ENCODE measurements around the gene RHCG. TPM values are rescaled to one million over a fixed set of nuclear protein-coding genes. Genes with fewer than 3 reads are reported as not detected.

RHCG gene
- total and polyA plus RNA-seq, 2 experiments from 2014 or later = not detected

DNA sequence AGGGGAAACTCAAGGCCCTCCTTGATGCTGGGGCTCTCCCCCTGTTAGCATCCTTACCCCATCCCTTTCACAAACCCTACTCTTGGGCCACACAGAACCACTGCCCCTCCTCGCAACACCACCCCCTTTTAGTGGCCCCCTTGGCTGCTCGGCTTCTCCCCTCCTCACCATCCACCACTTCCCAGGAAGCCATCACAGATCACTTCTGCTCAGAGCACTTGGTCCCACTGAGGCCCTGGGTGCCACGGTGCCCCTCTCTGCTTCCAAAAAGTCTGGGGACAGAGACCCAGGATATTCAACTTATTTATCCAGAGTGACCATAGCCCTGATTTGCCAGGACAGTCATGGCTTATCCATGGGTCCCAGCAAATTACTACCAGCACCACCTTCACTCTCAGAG, 2.4 kb downstream of the RHCG start:
- in situ Hi-C loops (cut with MboI) = no loop called here
- 42 to 49% methylated on average over 3 of the region's 3 CpGs for WGBS, 2 experiments (ENCODE audit: low coverage in 1 of 2, low lambda C conversion rate in 2 of 2, missing lambda C conversion rate in 2 of 2)
- no peak overlapping the region for H3K9ac ChIP-seq

DNA sequence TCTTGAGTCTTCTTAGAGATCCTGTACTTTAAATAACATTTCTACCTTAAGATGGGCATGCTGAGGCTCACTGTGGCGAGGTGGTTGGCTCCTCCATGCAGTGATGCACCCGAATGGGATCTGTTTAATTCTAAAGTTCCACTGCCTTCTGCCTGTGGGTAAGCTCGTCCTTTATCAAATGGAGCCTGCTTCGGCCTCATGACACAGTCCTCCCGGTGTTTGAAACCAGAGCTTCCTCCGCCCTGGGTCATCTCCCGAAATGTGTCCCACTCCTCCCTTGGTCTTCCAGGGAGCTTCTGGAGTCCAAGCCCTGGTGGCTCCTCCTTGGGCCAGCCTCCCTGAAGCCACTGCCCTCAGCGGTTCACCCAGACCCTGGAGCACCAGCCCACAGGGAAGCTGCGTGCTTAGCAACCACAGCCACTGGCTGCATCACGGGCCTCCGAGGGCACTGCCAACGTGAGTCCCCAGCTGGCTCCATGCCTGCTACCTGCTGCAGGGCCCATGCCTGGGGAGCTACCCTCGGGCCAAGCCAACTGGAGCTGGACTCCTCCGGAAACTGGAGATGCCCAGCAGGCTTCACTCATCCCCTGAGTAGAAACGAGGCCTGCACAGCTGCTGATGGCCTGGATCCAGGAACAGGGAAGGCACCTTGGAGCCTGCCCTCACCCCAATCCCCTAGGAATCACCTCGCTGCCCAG, 3.3 kb downstream of the RHCG start:
- H4K20me1 ChIP-seq (ENCODE audit: insufficient read depth) = no peaks in the 10 kb centered on the region
- H3K9me2 ChIP-seq (ENCODE audit: insufficient read depth) = no peaks in the 10 kb centered on the region
- no peak overlapping the region for H2AFZ ChIP-seq
- no peaks in the 10 kb centered on the region for H3K9me3 ChIP-seq (ENCODE audit: low read depth)
- H3K79me2 ChIP-seq (ENCODE audit: insufficient read depth) = no peaks in the 10 kb centered on the region
- H3K9ac ChIP-seq = no peak overlapping the region
- no peak for DNase-seq
- no peak overlapping the region for H3K27ac ChIP-seq
- H3K4me1 ChIP-seq (ENCODE audit: insufficient read depth) = 0 out of 2 replicates have a peak, but pooled peaks cover 2% of the 10 kb centered on the region
- H3K4me2 ChIP-seq (ENCODE audit: unreplicated experiment) = no peak overlapping the region
- H3K27me3 ChIP-seq (replicated peaks; ENCODE audit: insufficient read depth) = peaks cover 62% of the 10 kb centered on the region
- 41 to 44% methylated on average over 16 of the region's 16 CpGs for WGBS, 2 experiments (ENCODE audit: low coverage in 1 of 2, low lambda C conversion rate in 2 of 2, missing lambda C conversion rate in 2 of 2)
- in situ Hi-C loops (cut with MboI) = no loop called here
- H3F3A ChIP-seq (ENCODE audit: insufficient read depth) = peaks cover 12% of the 10 kb centered on the region
- no peak overlapping the region for H3K4me3 ChIP-seq
- no peak for TF ChIP-seq EZH2 (IDR thresholded peaks at IDR 0.05; ENCODE audit: insufficient read depth, poor library complexity, severe bottlenecking)
- no peak for TF ChIP-seq EZH2phosphoT487 (IDR thresholded peaks at IDR 0.05; ENCODE audit: insufficient read depth, low read depth)
- no peaks in the 10 kb centered on the region for H3K36me3 ChIP-seq (ENCODE audit: low read depth)

More for the DNA sequence above, 2.4 kb downstream of the RHCG start:
- H3K4me3 ChIP-seq = no peak overlapping the region
- peaks cover 8% of the 10 kb centered on the region; the same call in 1 of the 2 replicates for H3K4me1 ChIP-seq (ENCODE audit: insufficient read depth)
- no peaks in the 10 kb centered on the region for H3K9me3 ChIP-seq (ENCODE audit: low read depth)
- H3K27ac ChIP-seq = no peak overlapping the region
- no peaks in the 10 kb centered on the region for H4K20me1 ChIP-seq (ENCODE audit: insufficient read depth)
- no peak for TF ChIP-seq EZH2phosphoT487 (IDR thresholded peaks at IDR 0.05; ENCODE audit: insufficient read depth, low read depth)
- TF ChIP-seq EZH2 (IDR thresholded peaks at IDR 0.05; ENCODE audit: insufficient read depth, poor library complexity, severe bottlenecking) = no peak
- no peaks in the 10 kb centered on the region for H3K36me3 ChIP-seq (ENCODE audit: low read depth)
- no peak overlapping the region for H2AFZ ChIP-seq
- H3K9me2 ChIP-seq (ENCODE audit: insufficient read depth) = no peaks in the 10 kb centered on the region
- H3K27me3 ChIP-seq (replicated peaks; ENCODE audit: insufficient read depth) = peaks cover 56% of the 10 kb centered on the region
- H3K4me2 ChIP-seq (ENCODE audit: unreplicated experiment) = no peak overlapping the region
- peaks cover 19% of the 10 kb centered on the region for H3F3A ChIP-seq (ENCODE audit: insufficient read depth)
- H3K79me2 ChIP-seq (ENCODE audit: insufficient read depth) = no peaks in the 10 kb centered on the region
- DNase-seq = no peak

DNA sequence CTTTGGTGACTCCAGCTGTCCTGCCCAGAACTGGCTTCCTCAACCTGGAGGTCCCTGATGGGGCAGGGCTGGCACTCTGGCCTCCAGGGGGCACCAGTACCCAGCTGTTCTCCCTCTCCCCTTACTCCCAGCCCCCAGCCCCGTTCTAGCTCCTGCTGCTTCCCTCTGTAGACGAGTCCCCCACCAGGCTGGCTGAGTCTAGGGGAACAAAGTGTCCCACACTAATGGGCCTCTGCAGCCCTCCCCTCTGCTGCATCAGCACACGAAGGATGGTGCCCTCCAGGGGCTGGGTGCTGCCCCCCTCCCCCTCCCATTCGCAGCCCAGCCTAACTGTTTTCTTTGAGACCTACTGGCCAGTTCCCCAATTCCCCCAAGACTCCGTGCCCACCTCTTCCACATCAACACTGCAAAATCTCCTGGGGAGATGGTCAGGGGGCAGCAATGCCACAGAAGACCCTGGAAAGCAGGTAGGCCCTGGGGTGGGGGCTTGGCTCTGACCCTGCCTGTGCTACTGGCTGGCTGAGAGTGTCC, 4.2 kb downstream of the RHCG start:
- peaks cover 67% of the 10 kb centered on the region for H3K27me3 ChIP-seq (replicated peaks; ENCODE audit: insufficient read depth)
- no peak overlapping the region for H3K4me2 ChIP-seq (ENCODE audit: unreplicated experiment)
- no peak overlapping the region for H3K9ac ChIP-seq
- TF ChIP-seq EZH2phosphoT487 (IDR thresholded peaks at IDR 0.05; ENCODE audit: insufficient read depth, low read depth) (no peak), EZH2 (IDR thresholded peaks at IDR 0.05; ENCODE audit: insufficient read depth, poor library complexity, severe bottlenecking) (no peak)
- H4K20me1 ChIP-seq (ENCODE audit: insufficient read depth) = no peaks in the 10 kb centered on the region
- peaks cover 4% of the 10 kb centered on the region; the same call in 1 of the 2 replicates for H3F3A ChIP-seq (ENCODE audit: insufficient read depth)
- H2AFZ ChIP-seq = no peak overlapping the region
- no peaks in the 10 kb centered on the region for H3K79me2 ChIP-seq (ENCODE audit: insufficient read depth)
- peak; percentile 16 for DNase-seq
- no peaks in the 10 kb centered on the region for H3K4me1 ChIP-seq (ENCODE audit: insufficient read depth)
- no peaks in the 10 kb centered on the region for H3K9me3 ChIP-seq (ENCODE audit: low read depth)
- no peak overlapping the region for H3K27ac ChIP-seq
- no peaks in the 10 kb centered on the region for H3K36me3 ChIP-seq (ENCODE audit: low read depth)
- no peak overlapping the region for H3K4me3 ChIP-seq
- H3K9me2 ChIP-seq (ENCODE audit: insufficient read depth) = no peaks in the 10 kb centered on the region
- 17 to 19% methylated on average over 4 to 5 of the region's 5 CpGs for WGBS, 2 experiments (ENCODE audit: low coverage in 1 of 2, low lambda C conversion rate in 2 of 2, missing lambda C conversion rate in 2 of 2)
- in situ Hi-C loops (cut with MboI) = no loop called here

DNA sequence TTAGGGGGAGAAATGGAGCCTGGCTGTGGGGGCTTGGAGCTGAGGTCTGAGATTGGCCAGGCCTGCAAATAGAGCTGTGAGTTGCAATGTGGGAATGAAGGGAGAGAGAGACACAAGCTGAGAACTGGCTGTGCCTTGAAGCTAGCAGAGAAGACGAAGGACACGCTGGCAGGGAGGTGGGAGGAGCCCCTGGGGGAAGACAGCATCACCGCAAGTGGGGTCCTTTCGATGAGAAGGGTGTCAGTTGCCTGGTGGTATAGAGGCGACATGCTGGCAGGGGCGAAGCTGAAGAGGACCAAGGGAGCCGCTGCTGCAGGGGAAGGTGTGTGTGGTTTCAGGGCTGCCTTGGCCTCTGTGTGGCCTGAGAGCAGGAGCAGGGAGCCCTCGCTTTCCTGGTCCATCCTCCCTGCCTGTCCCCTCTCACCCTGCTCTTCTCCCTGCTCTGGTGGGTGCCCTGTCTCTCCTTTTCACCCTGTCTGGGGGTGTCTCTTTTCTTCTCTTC, 5.5 kb downstream of the RHCG start:
- 35 to 40% methylated on average over 6 to 8 of the region's 8 CpGs for WGBS, 2 experiments (ENCODE audit: low coverage in 1 of 2, low lambda C conversion rate in 2 of 2, missing lambda C conversion rate in 2 of 2)
- in situ Hi-C loops (cut with MboI) = no loop called here
- no peaks in the 10 kb centered on the region for H4K20me1 ChIP-seq (ENCODE audit: insufficient read depth)

More for the DNA sequence above, 5.5 kb downstream of the RHCG start:
- Histone ChIP-seq H3K4me1 (ENCODE audit: insufficient read depth) (no peaks in the 10 kb centered on the region), H3K79me2 (ENCODE audit: insufficient read depth) (no peaks in the 10 kb centered on the region), H3F3A (ENCODE audit: insufficient read depth) (no peaks in the 10 kb centered on the region), H3K9me3 (ENCODE audit: low read depth) (no peaks in the 10 kb centered on the region), H3K27ac (no peak overlapping the region), H2AFZ (no peak overlapping the region), H3K4me3 (no peak overlapping the region), H3K36me3 (ENCODE audit: low read depth) (no peaks in the 10 kb centered on the region), H3K4me2 (ENCODE audit: unreplicated experiment) (no peak overlapping the region), H3K27me3 (replicated peaks; ENCODE audit: insufficient read depth) (peaks cover 62% of the 10 kb centered on the region), H3K9me2 (ENCODE audit: insufficient read depth) (no peaks in the 10 kb centered on the region), H3K9ac (no peak overlapping the region)
- TF ChIP-seq EZH2 (IDR thresholded peaks at IDR 0.05; ENCODE audit: insufficient read depth, poor library complexity, severe bottlenecking) (no peak), EZH2phosphoT487 (IDR thresholded peaks at IDR 0.05; ENCODE audit: insufficient read depth, low read depth) (no peak)
- DNase-seq = no peak
